ENCODE results near the gene TNFSF11. TPM values are rescaled to one million over a fixed set of nuclear protein-coding genes. Genes with fewer than 3 reads are reported as not detected.

The TNFSF11 gene
- total and polyA plus RNA-seq, 2 experiments from 2014 or later = not detected

DNA sequence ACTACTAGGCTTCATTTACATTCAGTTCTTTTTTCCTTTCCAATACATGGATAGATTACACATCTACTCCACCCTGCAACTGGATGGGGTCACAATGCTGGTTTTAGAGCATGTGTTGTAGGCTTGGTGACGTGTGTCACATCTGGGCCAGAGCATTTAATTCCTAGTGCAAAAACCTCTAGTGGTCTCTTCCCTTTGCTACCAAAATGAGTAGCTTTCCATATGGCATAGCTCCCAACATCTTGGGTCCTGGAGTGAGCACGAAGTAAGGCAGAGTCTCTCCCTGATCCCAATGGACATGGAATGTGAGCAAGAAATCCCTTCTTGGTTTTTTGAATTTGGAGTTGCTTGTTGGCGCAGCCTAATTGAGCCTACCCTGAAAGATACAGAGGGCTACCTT lies 51.7 kb downstream of the TNFSF11 start:
- no peak for DNase-seq (ENCODE audit: low read depth in 1 of 2, low spot score in 1 of 2)
- Histone ChIP-seq H3K4me3 (no peak overlapping the region), H3K36me3 (no peaks in the 10 kb centered on the region), H3K27ac (no peak overlapping the region), H3K27me3 (no peaks in the 10 kb centered on the region), H3K9me3 (ENCODE audit: low read depth) (no peaks in the 10 kb centered on the region), H3K4me1 (ENCODE audit: low read depth) (no peaks in the 10 kb centered on the region)
- TF ChIP-seq, protein P1, sequence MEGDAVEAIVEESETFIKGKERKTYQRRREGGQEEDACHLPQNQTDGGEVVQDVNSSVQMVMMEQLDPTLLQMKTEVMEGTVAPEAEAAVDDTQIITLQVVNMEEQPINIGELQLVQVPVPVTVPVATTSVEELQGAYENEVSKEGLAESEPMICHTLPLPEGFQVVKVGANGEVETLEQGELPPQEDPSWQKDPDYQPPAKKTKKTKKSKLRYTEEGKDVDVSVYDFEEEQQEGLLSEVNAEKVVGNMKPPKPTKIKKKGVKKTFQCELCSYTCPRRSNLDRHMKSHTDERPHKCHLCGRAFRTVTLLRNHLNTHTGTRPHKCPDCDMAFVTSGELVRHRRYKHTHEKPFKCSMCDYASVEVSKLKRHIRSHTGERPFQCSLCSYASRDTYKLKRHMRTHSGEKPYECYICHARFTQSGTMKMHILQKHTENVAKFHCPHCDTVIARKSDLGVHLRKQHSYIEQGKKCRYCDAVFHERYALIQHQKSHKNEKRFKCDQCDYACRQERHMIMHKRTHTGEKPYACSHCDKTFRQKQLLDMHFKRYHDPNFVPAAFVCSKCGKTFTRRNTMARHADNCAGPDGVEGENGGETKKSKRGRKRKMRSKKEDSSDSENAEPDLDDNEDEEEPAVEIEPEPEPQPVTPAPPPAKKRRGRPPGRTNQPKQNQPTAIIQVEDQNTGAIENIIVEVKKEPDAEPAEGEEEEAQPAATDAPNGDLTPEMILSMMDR (IDR thresholded peaks at IDR 0.05; ENCODE audit: low read depth, low read length) = no peak

DNA sequence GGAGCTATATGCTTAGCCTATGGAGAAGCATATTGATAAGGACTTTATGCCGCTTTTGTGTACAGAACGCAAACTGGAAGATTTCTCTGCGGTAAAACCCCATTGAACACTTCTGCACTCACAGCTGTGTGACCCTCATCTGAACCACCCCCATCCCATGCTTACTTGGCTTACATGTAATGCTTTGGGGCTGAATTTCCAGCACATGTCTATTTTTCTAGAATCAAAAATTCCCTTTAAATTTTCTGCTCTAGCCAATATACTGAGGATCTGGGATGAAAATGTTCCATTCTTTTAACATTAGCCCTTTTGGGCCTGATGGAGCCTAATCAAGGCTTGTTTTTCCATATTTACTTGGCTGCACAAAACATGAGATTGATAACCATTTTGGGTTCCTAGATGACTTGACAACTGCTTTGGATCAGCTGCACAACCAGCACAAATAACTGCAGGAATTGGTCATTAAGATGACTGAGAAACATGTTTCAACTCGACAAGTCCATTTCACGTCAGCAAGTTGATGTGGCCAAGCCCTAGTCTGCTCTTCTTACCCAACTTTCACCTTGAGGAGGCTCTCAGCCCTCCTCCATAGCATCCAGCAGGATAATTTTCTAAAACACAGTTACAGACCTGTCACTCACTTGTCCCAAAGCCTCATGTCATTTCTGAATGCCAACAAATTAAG lies 52.4 kb downstream of the TNFSF11 start:
- Histone ChIP-seq H3K27me3 (no peaks in the 10 kb centered on the region), H3K27ac (no peak overlapping the region), H3K9me3 (ENCODE audit: low read depth) (no peaks in the 10 kb centered on the region), H3K4me3 (no peak overlapping the region), H3K36me3 (no peaks in the 10 kb centered on the region), H3K4me1 (ENCODE audit: low read depth) (no peaks in the 10 kb centered on the region)
- TF ChIP-seq, protein P1 (IDR thresholded peaks at IDR 0.05; ENCODE audit: low read depth, low read length) = no peak
- DNase-seq (ENCODE audit: low read depth in 1 of 2, low spot score in 1 of 2) = no peak

DNA sequence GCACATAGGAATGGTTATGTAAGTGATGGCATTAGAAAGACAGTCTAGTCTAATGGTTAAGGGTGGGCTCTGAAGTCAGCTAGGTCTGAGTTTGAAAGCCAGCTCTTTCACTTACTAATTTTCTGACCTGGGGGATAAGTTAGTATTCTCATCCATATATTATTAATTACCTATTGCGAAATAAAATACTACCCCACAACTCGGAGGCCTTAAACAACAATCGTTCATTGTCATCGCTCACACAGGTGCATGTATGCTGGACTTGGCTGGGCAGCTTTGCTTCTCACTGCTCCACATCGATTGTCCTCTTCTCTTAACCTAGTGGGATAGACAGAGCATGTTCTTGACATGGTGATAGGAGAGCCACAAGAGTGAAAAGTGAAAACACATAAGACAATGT lies 54.7 kb downstream of the TNFSF11 start:
- no peaks in the 10 kb centered on the region for H3K4me1 ChIP-seq (ENCODE audit: low read depth)
- TF ChIP-seq, protein P1 (IDR thresholded peaks at IDR 0.05; ENCODE audit: low read depth, low read length) = no peak
- H3K4me3 ChIP-seq = no peak overlapping the region
- H3K27ac ChIP-seq = no peak overlapping the region
- no peak for DNase-seq (ENCODE audit: low read depth in 1 of 2, low spot score in 1 of 2)
- no peaks in the 10 kb centered on the region for H3K36me3 ChIP-seq
- no peaks in the 10 kb centered on the region for H3K27me3 ChIP-seq
- H3K9me3 ChIP-seq (ENCODE audit: low read depth) = no peaks in the 10 kb centered on the region

DNA sequence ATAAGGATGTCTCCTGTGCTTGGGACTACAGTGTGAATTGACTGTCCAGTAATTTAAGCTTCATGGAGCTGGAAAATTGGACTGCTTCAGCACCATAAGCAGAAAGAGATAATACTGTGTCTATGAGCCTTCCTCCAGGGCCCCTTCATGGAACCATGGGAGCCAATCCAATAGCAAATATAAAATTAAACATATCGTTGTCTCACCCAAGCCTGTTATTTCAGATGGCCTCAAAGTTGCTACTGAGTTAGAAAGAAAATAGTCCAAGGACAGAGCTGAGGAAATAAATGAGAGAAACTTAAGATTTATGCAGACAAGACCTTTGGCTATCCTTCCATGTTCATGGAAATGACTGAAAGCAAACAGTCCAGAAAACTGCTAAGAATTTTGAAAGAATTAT lies 57.2 kb downstream of the TNFSF11 start:
- H3K4me3 ChIP-seq = no peak overlapping the region
- no peaks in the 10 kb centered on the region for H3K9me3 ChIP-seq (ENCODE audit: low read depth)
- TF ChIP-seq, protein P1 (IDR thresholded peaks at IDR 0.05; ENCODE audit: low read depth, low read length) = no peak
- H3K36me3 ChIP-seq = no peaks in the 10 kb centered on the region
- H3K4me1 ChIP-seq (ENCODE audit: low read depth) = no peaks in the 10 kb centered on the region
- no peak overlapping the region for H3K27ac ChIP-seq
- no peaks in the 10 kb centered on the region for H3K27me3 ChIP-seq
- DNase-seq (ENCODE audit: low read depth in 1 of 2, low spot score in 1 of 2) = no peak

DNA sequence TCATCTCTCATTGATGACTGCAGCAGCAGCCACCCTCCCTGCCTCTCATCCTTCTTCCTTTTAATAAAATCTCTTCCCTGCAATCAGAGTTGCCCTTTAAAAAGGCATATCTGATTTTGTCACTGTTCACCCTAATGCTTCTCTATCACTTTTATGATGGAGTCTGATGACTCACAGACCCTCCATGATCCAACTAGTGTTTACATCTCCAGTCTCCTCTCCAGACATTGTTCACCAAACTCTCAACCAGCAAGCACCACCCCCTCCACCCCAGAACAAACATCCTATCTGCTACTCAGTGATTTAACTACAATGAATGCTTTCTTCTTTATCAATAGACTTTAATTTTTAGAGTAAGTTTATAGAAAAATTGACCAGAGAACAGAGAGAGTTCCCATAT lies 59.5 kb downstream of the TNFSF11 start:
- DNase-seq (ENCODE audit: low read depth in 1 of 2, low spot score in 1 of 2) = no peak
- no peak overlapping the region for H3K27ac ChIP-seq
- no peaks in the 10 kb centered on the region for H3K9me3 ChIP-seq (ENCODE audit: low read depth)
- no peaks in the 10 kb centered on the region for H3K36me3 ChIP-seq
- TF ChIP-seq, protein P1 (IDR thresholded peaks at IDR 0.05; ENCODE audit: low read depth, low read length) = no peak
- H3K27me3 ChIP-seq = no peaks in the 10 kb centered on the region
- no peaks in the 10 kb centered on the region for H3K4me1 ChIP-seq (ENCODE audit: low read depth)
- no peak overlapping the region for H3K4me3 ChIP-seq
